ENCODE data around the gene ADCK2. TPM values are rescaled to one million over a fixed set of nuclear protein-coding genes. Genes with fewer than 3 reads are reported as not detected.

ADCK2 gene
- total RNA-seq, 2 experiments from 2014 or later = 22.1 TPM

GRCh38 chr7:140677496-140677895 is 4.8 kb downstream of the ADCK2 start:
- H3K27ac Mint-ChIP-seq = no peak overlapping the region
- intact Hi-C loops (cut with micrococcal nuclease) = no loop called here
- no peaks in the 10 kb centered on the region for H3K9me3 Mint-ChIP-seq
- CTCF ChIA-PET = no interaction called here
- no peak overlapping the region for H3K4me3 Mint-ChIP-seq
- peaks cover 34% of the 10 kb centered on the region for H3K36me3 Mint-ChIP-seq (ENCODE audit: low read depth)
- no peak for DNase-seq
- H3K27me3 Mint-ChIP-seq (ENCODE audit: low read depth) = no peaks in the 10 kb centered on the region
- peaks cover 35% of the 10 kb centered on the region for H3K4me1 Mint-ChIP-seq (ENCODE audit: low read depth)

- H3K4me3 Mint-ChIP-seq = no peak overlapping the region
- DNase-seq = no peak
Measured at GRCh38 chr7:140678081-140678815, 5.5 kb downstream of the ADCK2 start.

GRCh38 chr7:140678816-140679130 is 6.0 kb downstream of the ADCK2 start:
- peaks cover 34% of the 10 kb centered on the region for H3K36me3 Mint-ChIP-seq (ENCODE audit: low read depth)
- no peak for DNase-seq
- no peaks in the 10 kb centered on the region for H3K27me3 Mint-ChIP-seq (ENCODE audit: low read depth)
- H3K9me3 Mint-ChIP-seq = no peaks in the 10 kb centered on the region
- no peak overlapping the region for H3K4me3 Mint-ChIP-seq
- peaks cover 31% of the 10 kb centered on the region for H3K4me1 Mint-ChIP-seq (ENCODE audit: low read depth)
- H3K27ac Mint-ChIP-seq = no peak overlapping the region
- CTCF ChIA-PET = no interaction called here
- intact Hi-C loops (cut with micrococcal nuclease) = no loop called here

More at GRCh38 chr7:140678081-140678815, 5.5 kb downstream of the ADCK2 start:
- H3K9me3 Mint-ChIP-seq = no peaks in the 10 kb centered on the region
- peaks cover 34% of the 10 kb centered on the region for H3K4me1 Mint-ChIP-seq (ENCODE audit: low read depth)
- CTCF ChIA-PET = no interaction called here
- no peak overlapping the region for H3K27ac Mint-ChIP-seq
- intact Hi-C loops (cut with micrococcal nuclease) = no loop called here
- peaks cover 34% of the 10 kb centered on the region for H3K36me3 Mint-ChIP-seq (ENCODE audit: low read depth)
- no peaks in the 10 kb centered on the region for H3K27me3 Mint-ChIP-seq (ENCODE audit: low read depth)

- Mint-ChIP-seq H3K9me3 (no peaks in the 10 kb centered on the region), H3K4me3 (no peak overlapping the region), H3K27ac (no peak overlapping the region), H3K36me3 (ENCODE audit: low read depth) (peaks cover 36% of the 10 kb centered on the region), H3K27me3 (ENCODE audit: low read depth) (no peaks in the 10 kb centered on the region), H3K4me1 (ENCODE audit: low read depth) (peaks cover 27% of the 10 kb centered on the region)
- DNase-seq = no peak
- CTCF ChIA-PET = no interaction called here
- intact Hi-C loops (cut with micrococcal nuclease) = no loop called here
Measured at GRCh38 chr7:140679186-140679585, 6.4 kb downstream of the ADCK2 start.

GRCh38 chr7:140680886-140681285 is 8.1 kb downstream of the ADCK2 start:
- intact Hi-C loops (cut with micrococcal nuclease) = no loop called here
- Mint-ChIP-seq H3K27ac (no peak overlapping the region), H3K4me1 (ENCODE audit: low read depth) (peaks cover 12% of the 10 kb centered on the region), H3K36me3 (ENCODE audit: low read depth) (peaks cover 35% of the 10 kb centered on the region), H3K4me3 (no peak overlapping the region), H3K9me3 (no peaks in the 10 kb centered on the region), H3K27me3 (ENCODE audit: low read depth) (no peaks in the 10 kb centered on the region)
- DNase-seq = no peak
- CTCF ChIA-PET = interaction anchor here (0.6 kb wide), 1 partner anchor 1089 kb away, joined by 5 read pairs; no protein-coding TSS in a partner anchor

GRCh38 chr7:140681766-140682165 is 9.0 kb downstream of the ADCK2 start:
- DNase-seq = no peak
- Mint-ChIP-seq H3K4me3 (no peak overlapping the region), H3K27me3 (ENCODE audit: low read depth) (no peaks in the 10 kb centered on the region), H3K9me3 (no peaks in the 10 kb centered on the region), H3K36me3 (ENCODE audit: low read depth) (peaks cover 35% of the 10 kb centered on the region), H3K27ac (no peak overlapping the region), H3K4me1 (ENCODE audit: low read depth) (peaks cover 5% of the 10 kb centered on the region)
- CTCF ChIA-PET = interaction anchor here (0.6 kb wide), 1 partner anchor 226 kb away, joined by 4 read pairs; no protein-coding TSS in a partner anchor
- intact Hi-C loops (cut with micrococcal nuclease) = no loop called here

- H3K4me1 Mint-ChIP-seq (ENCODE audit: low read depth) = peaks cover 1% of the 10 kb centered on the region
Measured at GRCh38 chr7:140683657-140684056, 10.9 kb downstream of the ADCK2 start.

GRCh38 chr7:140684066-140684950 is 11.6 kb downstream of the ADCK2 start:
- Mint-ChIP-seq H3K36me3 (ENCODE audit: low read depth) (peaks cover 26% of the 10 kb centered on the region), H3K9me3 (no peaks in the 10 kb centered on the region), H3K27me3 (ENCODE audit: low read depth) (no peaks in the 10 kb centered on the region), H3K27ac (no peak overlapping the region), H3K4me1 (ENCODE audit: low read depth) (no peaks in the 10 kb centered on the region), H3K4me3 (no peak overlapping the region)
- no peak for DNase-seq
- intact Hi-C loops (cut with micrococcal nuclease) = no loop called here
- CTCF ChIA-PET = no interaction called here

More at GRCh38 chr7:140683657-140684056, 10.9 kb downstream of the ADCK2 start:
- Mint-ChIP-seq H3K9me3 (no peaks in the 10 kb centered on the region), H3K36me3 (ENCODE audit: low read depth) (peaks cover 31% of the 10 kb centered on the region), H3K27ac (no peak overlapping the region), H3K4me3 (no peak overlapping the region), H3K27me3 (ENCODE audit: low read depth) (no peaks in the 10 kb centered on the region)
- no peak for DNase-seq
- CTCF ChIA-PET = no interaction called here
- intact Hi-C loops (cut with micrococcal nuclease) = no loop called here

GRCh38 chr7:140685407-140686087 is 12.8 kb downstream of the ADCK2 start:
- DNase-seq = no peak
- H3K27ac Mint-ChIP-seq = no peak overlapping the region
- no peaks in the 10 kb centered on the region for H3K27me3 Mint-ChIP-seq (ENCODE audit: low read depth)
- H3K4me3 Mint-ChIP-seq = no peak overlapping the region
- CTCF ChIA-PET = interaction anchor here (0.6 to 0.8 kb wide), 2 partner anchors 13 to 32 kb away, joined by 3 to 4 read pairs; no protein-coding TSS in a partner anchor
- H3K9me3 Mint-ChIP-seq = no peaks in the 10 kb centered on the region
- H3K36me3 Mint-ChIP-seq (ENCODE audit: low read depth) = peaks cover 20% of the 10 kb centered on the region
- intact Hi-C loops (cut with micrococcal nuclease) = no loop called here
- no peaks in the 10 kb centered on the region for H3K4me1 Mint-ChIP-seq (ENCODE audit: low read depth)

GRCh38 chr7:140686921-140687320 is 14.2 kb downstream of the ADCK2 start:
- H3K9me3 Mint-ChIP-seq = no peaks in the 10 kb centered on the region
- no peaks in the 10 kb centered on the region for H3K27me3 Mint-ChIP-seq (ENCODE audit: low read depth)
- CTCF ChIA-PET = interaction anchor here (0.6 kb wide), 1 partner anchor 19 kb away, joined by 3 read pairs; no protein-coding TSS in a partner anchor
- no peaks in the 10 kb centered on the region for H3K4me1 Mint-ChIP-seq (ENCODE audit: low read depth)
- H3K36me3 Mint-ChIP-seq (ENCODE audit: low read depth) = peaks cover 16% of the 10 kb centered on the region
- DNase-seq = no peak
- intact Hi-C loops (cut with micrococcal nuclease) = no loop called here
- no peak overlapping the region for H3K4me3 Mint-ChIP-seq
- H3K27ac Mint-ChIP-seq = no peak overlapping the region

GRCh38 chr7:140688341-140688740 is 15.6 kb downstream of the ADCK2 start:
- H3K27me3 Mint-ChIP-seq (ENCODE audit: low read depth) = no peaks in the 10 kb centered on the region
- intact Hi-C loops (cut with micrococcal nuclease) = no loop called here
- no peak for DNase-seq
- H3K4me1 Mint-ChIP-seq (ENCODE audit: low read depth) = peaks cover 5% of the 10 kb centered on the region
- H3K4me3 Mint-ChIP-seq = no peak overlapping the region
- H3K27ac Mint-ChIP-seq = no peak overlapping the region
- no peaks in the 10 kb centered on the region for H3K9me3 Mint-ChIP-seq
- H3K36me3 Mint-ChIP-seq (ENCODE audit: low read depth) = peaks cover 18% of the 10 kb centered on the region
- CTCF ChIA-PET = no interaction called here

Measured in activated naive CD4-positive, alpha-beta T cell treated with anti-CD3 and anti-CD28 coated beads for 36 hours (primary cell).